Activated CD4-positive, alpha-beta T cell treated with anti-CD3 and anti-CD28 coated beads, Interleukin-2, amount 10 ng/mL, durations not matched to agents 24 days and 14 days (primary cell): ENCODE measurements around the gene PSD4. TPM values are rescaled to one million over a fixed set of nuclear protein-coding genes. Genes with fewer than 3 reads are reported as not detected.

ENCODE experiments used
- DNase-seq: peaks from one replicate; pipeline ENCODE4 v3.0.0; 2022
- H3K27ac Mint-ChIP-seq: one replicate; pipeline ENCODE4 v1.8.0; 2022; ENCODE audit warnings: mild to moderate bottlenecking, mixed read lengths
- H3K27me3 Mint-ChIP-seq: one replicate; pipeline ENCODE4 v1.8.0; 2022; ENCODE audit warnings: mixed read lengths
- H3K36me3 Mint-ChIP-seq: one replicate; pipeline ENCODE4 v1.8.0; 2022; ENCODE audit warnings: low read depth, mild to moderate bottlenecking, mixed read lengths
- H3K4me1 Mint-ChIP-seq: one replicate; pipeline ENCODE4 v1.8.0; 2021; ENCODE audit warnings: mixed read lengths
- H3K4me3 Mint-ChIP-seq: one replicate; pipeline ENCODE4 v1.8.0; 2022; ENCODE audit warnings: mild to moderate bottlenecking, moderate library complexity, mixed read lengths
- H3K9me3 Mint-ChIP-seq: one replicate; pipeline ENCODE4 v1.8.0; 2021; ENCODE audit warnings: mixed read lengths
- intact Hi-C: fragments of 100-400 bp; cut with micrococcal nuclease; formaldehyde crosslinking; loops from one replicate; pipeline ENCODE4 v1.15.1; 2023
- total RNA-seq: library from RNA; stranded (reverse); gene quantifications from 2 replicates; pipeline ENCODE4 v1.2.3, GENCODE V29; 2022

Gene PSD4
- total RNA-seq, 1 donor from 2014 or later, result 278 TPM

GRCh38 chr2:113169002-113169530, 4.7 kb upstream of the PSD4 start:
- H3K9me3 Mint-ChIP-seq, result peaks cover 8% of the 10 kb centered on the region
- H3K36me3 Mint-ChIP-seq, result peaks cover 26% of the 10 kb centered on the region
- peak; percentile 85 for DNase-seq
- intact Hi-C loops, result loop anchor here (1.0 kb wide), 1 partner anchor 11 kb away; no protein-coding TSS in a partner anchor
- H3K27ac Mint-ChIP-seq, result peak overlapping the region; percentile 97
- H3K4me3 Mint-ChIP-seq, result peak overlapping the region; percentile 69
- H3K27me3 Mint-ChIP-seq, result no peaks in the 10 kb centered on the region
- peaks cover 66% of the 10 kb centered on the region for H3K4me1 Mint-ChIP-seq

- H3K36me3 Mint-ChIP-seq, result peaks cover 31% of the 10 kb centered on the region
- H3K27ac Mint-ChIP-seq, result peak overlapping the region; percentile 85
- DNase-seq, result no peak
- peak overlapping the region; percentile 30 for H3K4me3 Mint-ChIP-seq
- intact Hi-C loops, result loop anchor here (1.0 kb wide), 1 partner anchor 11 kb away; no protein-coding TSS in a partner anchor
- H3K4me1 Mint-ChIP-seq, result peaks cover 64% of the 10 kb centered on the region
- no peaks in the 10 kb centered on the region for H3K27me3 Mint-ChIP-seq
- peaks cover 8% of the 10 kb centered on the region for H3K9me3 Mint-ChIP-seq
These were observed 4.2 kb upstream of the PSD4 start for GRCh38 chr2:113169586-113169985.

- Mint-ChIP-seq H3K4me3 (peak overlapping the region; percentile 33), H3K27me3 (no peaks in the 10 kb centered on the region), H3K27ac (peak overlapping the region; percentile 74), H3K36me3 (peaks cover 45% of the 10 kb centered on the region), H3K9me3 (peaks cover 8% of the 10 kb centered on the region), H3K4me1 (peaks cover 66% of the 10 kb centered on the region)
- no peak for DNase-seq
- intact Hi-C loops, result loop anchor here (5.0 to 10.0 kb wide), 3 partner anchors 69 to 917 kb away; partner anchors contain the start of gene ZC3H8
These were observed 2.3 kb upstream of the PSD4 start for GRCh38 chr2:113171334-113172075.

GRCh38 chr2:113172721-113173541, 840 bp upstream of the PSD4 start:
- H3K27me3 Mint-ChIP-seq, result no peaks in the 10 kb centered on the region
- H3K27ac Mint-ChIP-seq, result peak overlapping the region; percentile 92
- H3K4me1 Mint-ChIP-seq, result peaks cover 66% of the 10 kb centered on the region
- intact Hi-C loops, result loop anchor here (1.0 to 10.0 kb wide), 4 partner anchors 35 to 918 kb away; partner anchors contain the start of gene ZC3H8
- H3K36me3 Mint-ChIP-seq, result peaks cover 57% of the 10 kb centered on the region
- peaks cover 8% of the 10 kb centered on the region for H3K9me3 Mint-ChIP-seq
- peak overlapping the region; percentile 88 for H3K4me3 Mint-ChIP-seq
- DNase-seq, result no peak

- peaks cover 8% of the 10 kb centered on the region for H3K9me3 Mint-ChIP-seq
- peak overlapping the region; percentile 88 for H3K4me3 Mint-ChIP-seq
- H3K27me3 Mint-ChIP-seq, result no peaks in the 10 kb centered on the region
- peak overlapping the region; percentile 92 for H3K27ac Mint-ChIP-seq
- peaks cover 65% of the 10 kb centered on the region for H3K36me3 Mint-ChIP-seq
- DNase-seq, result no peak
- H3K4me1 Mint-ChIP-seq, result peaks cover 68% of the 10 kb centered on the region
- intact Hi-C loops, result loop anchor here (2.0 to 10.0 kb wide), 4 partner anchors 18 to 920 kb away; partner anchors contain the start of gene ZC3H8
These were observed 592 bp downstream of the PSD4 start for GRCh38 chr2:113174376-113174750.

- Mint-ChIP-seq H3K4me3 (peak overlapping the region; percentile 88), H3K36me3 (peaks cover 64% of the 10 kb centered on the region), H3K4me1 (peaks cover 71% of the 10 kb centered on the region), H3K27ac (peak overlapping the region; percentile 92), H3K9me3 (peaks cover 4% of the 10 kb centered on the region), H3K27me3 (no peaks in the 10 kb centered on the region)
- DNase-seq, result peak; percentile 93
- intact Hi-C loops, result loop anchor here (2.0 to 10.0 kb wide), 2 partner anchors 18 to 920 kb away; partner anchors contain the start of gene ZC3H8
These were observed 1.4 kb downstream of the PSD4 start for GRCh38 chr2:113175042-113175628.

GRCh38 chr2:113175736-113176695, 2.2 kb downstream of the PSD4 start:
- intact Hi-C loops, result loop anchor here (2.0 to 10.0 kb wide), 2 partner anchors 19 to 921 kb away; partner anchors contain the start of gene ZC3H8
- H3K27me3 Mint-ChIP-seq, result no peaks in the 10 kb centered on the region
- peak; percentile 76 for DNase-seq
- H3K27ac Mint-ChIP-seq, result peak overlapping the region; percentile 92
- H3K9me3 Mint-ChIP-seq, result peaks cover 3% of the 10 kb centered on the region
- peak overlapping the region; percentile 88 for H3K4me3 Mint-ChIP-seq
- peaks cover 71% of the 10 kb centered on the region for H3K36me3 Mint-ChIP-seq
- H3K4me1 Mint-ChIP-seq, result peaks cover 78% of the 10 kb centered on the region

GRCh38 chr2:113176696-113177355, 3.1 kb downstream of the PSD4 start:
- Mint-ChIP-seq H3K4me1 (peaks cover 78% of the 10 kb centered on the region), H3K36me3 (peaks cover 71% of the 10 kb centered on the region), H3K4me3 (peak overlapping the region; percentile 88), H3K27ac (peak overlapping the region; percentile 84), H3K27me3 (no peaks in the 10 kb centered on the region), H3K9me3 (no peaks in the 10 kb centered on the region)
- no peak for DNase-seq
- intact Hi-C loops, result loop anchor here (10.0 kb wide), 1 partner anchor 922 kb away; the partner anchor contains the start of gene ZC3H8

GRCh38 chr2:113178069-113178746, 4.4 kb downstream of the PSD4 start:
- H3K9me3 Mint-ChIP-seq, result no peaks in the 10 kb centered on the region
- H3K4me1 Mint-ChIP-seq, result peaks cover 73% of the 10 kb centered on the region
- H3K36me3 Mint-ChIP-seq, result peaks cover 74% of the 10 kb centered on the region
- no peaks in the 10 kb centered on the region for H3K27me3 Mint-ChIP-seq
- DNase-seq, result no peak
- intact Hi-C loops, result loop anchor here (10.0 kb wide), 1 partner anchor 923 kb away; the partner anchor contains the start of gene ZC3H8
- H3K27ac Mint-ChIP-seq, result peak overlapping the region; percentile 87
- peak overlapping the region; percentile 88 for H3K4me3 Mint-ChIP-seq

- no peaks in the 10 kb centered on the region for H3K9me3 Mint-ChIP-seq
- DNase-seq, result no peak
- H3K36me3 Mint-ChIP-seq, result peaks cover 78% of the 10 kb centered on the region
- intact Hi-C loops, result loop anchor here (10.0 kb wide), 1 partner anchor 924 kb away; the partner anchor contains the start of gene ZC3H8
- H3K27me3 Mint-ChIP-seq, result no peaks in the 10 kb centered on the region
- H3K27ac Mint-ChIP-seq, result peak overlapping the region; percentile 87
- peaks cover 72% of the 10 kb centered on the region for H3K4me1 Mint-ChIP-seq
- peak overlapping the region; percentile 88 for H3K4me3 Mint-ChIP-seq
These were observed 5.1 kb downstream of the PSD4 start for GRCh38 chr2:113178891-113179290.

- Mint-ChIP-seq H3K4me1 (peaks cover 72% of the 10 kb centered on the region), H3K27ac (peak overlapping the region; percentile 88), H3K4me3 (peak overlapping the region; percentile 88), H3K9me3 (no peaks in the 10 kb centered on the region), H3K27me3 (no peaks in the 10 kb centered on the region), H3K36me3 (peaks cover 75% of the 10 kb centered on the region)
- DNase-seq, result no peak
- intact Hi-C loops, result loop anchor here (2.0 to 10.0 kb wide), 2 partner anchors 19 to 925 kb away; partner anchors contain the start of gene ZC3H8
These were observed 5.8 kb downstream of the PSD4 start for GRCh38 chr2:113179446-113180045.
